ENCODE data around the gene CTBP1. TPM values are rescaled to one million over a fixed set of nuclear protein-coding genes. Genes with fewer than 3 reads are reported as not detected.

CTBP1 gene
- polyA plus RNA-seq, 1 donor (not counting 4 experiments of a cell fraction or from before 2014, with no cell fraction given), result 46.9 TPM

- no peaks in the 10 kb centered on the region for H3K9me1 ChIP-seq (ENCODE audit: control insufficient read depth, extremely low read depth, insufficient read depth, low read length)
- H3K27ac ChIP-seq (ENCODE audit: control insufficient read depth, insufficient read depth, low read length), result no peak overlapping the region
- no peak for FAIRE-seq
- H4K20me1 ChIP-seq (ENCODE audit: control insufficient read depth, extremely low read depth, insufficient read depth, low read length), result peaks cover 7% of the 10 kb centered on the region
- peaks cover 12% of the 10 kb centered on the region for H3K9me3 ChIP-seq (ENCODE audit: control insufficient read depth, low read depth, low read length)
- H3K9ac ChIP-seq (ENCODE audit: control insufficient read depth, extremely low read depth, insufficient read depth, low read length), result no peak overlapping the region
- H3K27me3 ChIP-seq (ENCODE audit: control insufficient read depth, extremely low read depth, insufficient read depth, low read length), result no peaks in the 10 kb centered on the region
- no peak overlapping the region for H2AFZ ChIP-seq (ENCODE audit: control insufficient read depth, low read length)
- no peak overlapping the region for H3K4me2 ChIP-seq (ENCODE audit: control insufficient read depth, extremely low read depth, insufficient read depth, low read depth, low read length)
- peaks cover 22% of the 10 kb centered on the region for H3K79me2 ChIP-seq (ENCODE audit: control insufficient read depth, insufficient read depth, low read length)
- dilution Hi-C loops (cut with MboI; ENCODE audit: extremely low pct_ligation_motif_present, low sequenced_read_pairs), result no loop called here
- H3K4me1 ChIP-seq (ENCODE audit: control insufficient read depth, extremely low read depth, insufficient read depth, low read length), result peaks cover 24% of the 10 kb centered on the region
- no peak for DNase-seq (ENCODE audit: low read depth, low spot score)
- no peak overlapping the region for H3K4me3 ChIP-seq (ENCODE audit: control insufficient read depth in 2 of 3, extremely low read depth in 1 of 3, insufficient read depth in 2 of 3, low read depth in 1 of 3, low read length in 3 of 3)
- TF ChIP-seq EZH2 (IDR thresholded peaks at IDR 0.05; ENCODE audit: low read length), result no peak
- no peak for TF ChIP-seq CTCF (optimal IDR thresholded peaks at IDR 0.05 in 1 of 3, IDR thresholded peaks at IDR 0.05 in 1 of 3, conservative IDR thresholded peaks at IDR 0.05 in 1 of 3; ENCODE audit: extremely low read depth in 1 of 3, insufficient read depth in 2 of 3, low read length in 3 of 3)
- H3K36me3 ChIP-seq (ENCODE audit: control insufficient read depth in 2 of 2, extremely low read depth in 1 of 2, insufficient read depth in 2 of 2, low read length in 2 of 2), result peaks cover 0 to 7% of the 10 kb centered on the region in 2 experiments
Measured at GRCh38 chr4:1250921-1251772, 2.2 kb upstream of the CTBP1 start.

- Histone ChIP-seq H4K20me1 (ENCODE audit: control insufficient read depth, extremely low read depth, insufficient read depth, low read length) (peaks cover 13% of the 10 kb centered on the region), H3K27ac (ENCODE audit: control insufficient read depth, insufficient read depth, low read length) (no peak overlapping the region), H3K9ac (ENCODE audit: control insufficient read depth, extremely low read depth, insufficient read depth, low read length) (no peak overlapping the region), H3K4me1 (ENCODE audit: control insufficient read depth, extremely low read depth, insufficient read depth, low read length) (peaks cover 28% of the 10 kb centered on the region), H2AFZ (ENCODE audit: control insufficient read depth, low read length) (no peak overlapping the region), H3K9me3 (ENCODE audit: control insufficient read depth, low read depth, low read length) (peaks cover 12% of the 10 kb centered on the region), H3K4me2 (ENCODE audit: control insufficient read depth, extremely low read depth, insufficient read depth, low read depth, low read length) (no peak overlapping the region), H3K9me1 (ENCODE audit: control insufficient read depth, extremely low read depth, insufficient read depth, low read length) (no peaks in the 10 kb centered on the region), H3K79me2 (ENCODE audit: control insufficient read depth, insufficient read depth, low read length) (peaks cover 29% of the 10 kb centered on the region), H3K36me3 (ENCODE audit: control insufficient read depth in 2 of 2, extremely low read depth in 1 of 2, insufficient read depth in 2 of 2, low read length in 2 of 2) (peaks cover 0 to 12% of the 10 kb centered on the region in 2 experiments), H3K27me3 (ENCODE audit: control insufficient read depth, extremely low read depth, insufficient read depth, low read length) (no peaks in the 10 kb centered on the region), H3K4me3 (ENCODE audit: control insufficient read depth in 2 of 3, extremely low read depth in 1 of 3, insufficient read depth in 2 of 3, low read depth in 1 of 3, low read length in 3 of 3) (no peak overlapping the region)
- FAIRE-seq (no peak), DNase-seq (ENCODE audit: low read depth, low spot score) (no peak)
- no peak for TF ChIP-seq EZH2 (IDR thresholded peaks at IDR 0.05; ENCODE audit: low read length)
- TF ChIP-seq CTCF (optimal IDR thresholded peaks at IDR 0.05 in 1 of 3, IDR thresholded peaks at IDR 0.05 in 1 of 3, conservative IDR thresholded peaks at IDR 0.05 in 1 of 3; ENCODE audit: extremely low read depth in 1 of 3, insufficient read depth in 2 of 3, low read length in 3 of 3), result no peak
- dilution Hi-C loops (cut with MboI; ENCODE audit: extremely low pct_ligation_motif_present, low sequenced_read_pairs), result no loop called here
Measured at GRCh38 chr4:1250527-1250812, 1.5 kb upstream of the CTBP1 start.

Data from keratinocyte (primary cell).